ENCODE data around the gene MAPK12. TPM values are rescaled to one million over a fixed set of nuclear protein-coding genes. Genes with fewer than 3 reads are reported as not detected.

Gene MAPK12
- polyA plus RNA-seq, 4 donors: 0.45 to 7.1 (median 3.6) TPM

DNA sequence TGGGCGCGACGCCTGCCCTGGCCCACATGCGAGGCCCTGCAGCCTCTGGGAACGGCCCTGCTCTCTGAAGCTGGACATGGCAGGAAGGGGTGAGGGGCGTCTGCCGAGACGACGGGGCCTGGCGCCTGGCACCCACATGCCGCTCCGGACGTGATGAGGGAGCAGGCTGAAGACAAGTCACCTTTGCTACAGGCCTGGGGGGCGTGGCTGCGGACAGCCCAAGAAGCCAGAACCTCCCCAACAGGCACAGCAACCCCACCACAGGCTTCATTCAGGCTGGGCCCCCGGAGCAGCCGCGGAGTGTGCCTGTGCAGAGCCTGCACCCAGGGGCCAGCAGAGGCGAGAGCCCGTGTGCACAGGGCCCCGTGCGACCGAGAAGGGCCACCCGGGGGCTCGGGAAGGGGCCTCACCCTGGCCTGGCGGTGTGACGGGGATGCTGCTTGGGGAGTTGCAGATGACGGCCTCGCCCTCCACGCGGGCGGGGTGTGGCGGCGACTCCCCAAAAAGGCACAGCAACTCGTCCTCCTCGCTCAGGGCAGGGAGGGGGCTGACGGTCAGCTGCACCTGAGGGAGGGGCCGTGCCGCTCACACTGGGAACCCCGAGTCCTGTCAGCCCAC is 25.3 kb upstream of the MAPK12 start:
- FAIRE-seq (no peak), DNase-seq (no peak)
- H3K4me3 ChIP-seq (ENCODE audit: low read depth in 1 of 3, low read length in 3 of 3): no peak overlapping the region
- 85 to 89% (median 88%) methylated on average over 37 to 40 of the region's 40 CpGs for WGBS, 3 donors
- H3K4me1 ChIP-seq (ENCODE audit: control insufficient read depth in 3 of 3, insufficient read depth in 2 of 3, low read depth in 1 of 3, low read length in 2 of 3): peaks cover 0 to 11% (median 0%) of the 10 kb centered on the region in 3 donors
- H3K27me3 ChIP-seq (ENCODE audit: control insufficient read depth in 3 of 3, insufficient read depth in 3 of 3, low read length in 3 of 3): no peaks in the 10 kb centered on the region
- peaks cover 10 to 94% (median 13%) of the 10 kb centered on the region in 3 donors for H3K36me3 ChIP-seq (ENCODE audit: control insufficient read depth in 3 of 3, insufficient read depth in 2 of 3, low read depth in 1 of 3, low read length in 3 of 3)
- no peak overlapping the region for H3K27ac ChIP-seq (ENCODE audit: low read depth in 1 of 3, low read length in 2 of 3)
- H3K9me3 ChIP-seq (ENCODE audit: control insufficient read depth in 2 of 2, insufficient read depth in 1 of 2, low read depth in 1 of 2, low read length in 1 of 2): no peaks in the 10 kb centered on the region

- Histone ChIP-seq H3K4me1 (ENCODE audit: control insufficient read depth in 3 of 3, insufficient read depth in 2 of 3, low read depth in 1 of 3, low read length in 2 of 3) (peaks cover 0 to 12% (median 0%) of the 10 kb centered on the region in 3 donors), H3K36me3 (ENCODE audit: control insufficient read depth in 3 of 3, insufficient read depth in 2 of 3, low read depth in 1 of 3, low read length in 3 of 3) (peaks cover 10 to 94% (median 13%) of the 10 kb centered on the region in 3 donors), H3K4me3 (ENCODE audit: low read depth in 1 of 3, low read length in 3 of 3) (no peak overlapping the region), H3K9me3 (ENCODE audit: control insufficient read depth in 2 of 2, insufficient read depth in 1 of 2, low read depth in 1 of 2, low read length in 1 of 2) (no peaks in the 10 kb centered on the region), H3K27ac (ENCODE audit: low read depth in 1 of 3, low read length in 2 of 3) (no peak overlapping the region), H3K27me3 (ENCODE audit: control insufficient read depth in 3 of 3, insufficient read depth in 3 of 3, low read length in 3 of 3) (no peaks in the 10 kb centered on the region)
- DNase-seq (no peak), FAIRE-seq (no peak)
- 63 to 80% (median 80%) methylated on average over 19 to 21 of the region's 21 CpGs for WGBS, 3 donors
Observed at GRCh38 chr22:50286275-50286674, 24.8 kb upstream of the MAPK12 start.

- no peak overlapping the region for H3K27ac ChIP-seq (ENCODE audit: low read depth in 1 of 3, low read length in 2 of 3)
- no peaks in the 10 kb centered on the region for H3K27me3 ChIP-seq (ENCODE audit: control insufficient read depth in 3 of 3, insufficient read depth in 3 of 3, low read length in 3 of 3)
- no peak overlapping the region for H3K4me3 ChIP-seq (ENCODE audit: low read depth in 1 of 3, low read length in 3 of 3)
- H3K36me3 ChIP-seq (ENCODE audit: control insufficient read depth in 3 of 3, insufficient read depth in 2 of 3, low read depth in 1 of 3, low read length in 3 of 3): peaks cover 10 to 94% (median 14%) of the 10 kb centered on the region in 3 donors
- no peak for DNase-seq
- H3K9me3 ChIP-seq (ENCODE audit: control insufficient read depth in 2 of 2, insufficient read depth in 1 of 2, low read depth in 1 of 2, low read length in 1 of 2): no peaks in the 10 kb centered on the region
- H3K4me1 ChIP-seq (ENCODE audit: control insufficient read depth in 3 of 3, insufficient read depth in 2 of 3, low read depth in 1 of 3, low read length in 2 of 3): peaks cover 0 to 12% (median 0%) of the 10 kb centered on the region in 3 donors
- FAIRE-seq: no peak
- WGBS, 3 donors: 89 to 93% (median 92%) methylated on average over 27 to 34 of the region's 34 CpGs
Observed at GRCh38 chr22:50285568-50286229, 24.2 kb upstream of the MAPK12 start.

DNA sequence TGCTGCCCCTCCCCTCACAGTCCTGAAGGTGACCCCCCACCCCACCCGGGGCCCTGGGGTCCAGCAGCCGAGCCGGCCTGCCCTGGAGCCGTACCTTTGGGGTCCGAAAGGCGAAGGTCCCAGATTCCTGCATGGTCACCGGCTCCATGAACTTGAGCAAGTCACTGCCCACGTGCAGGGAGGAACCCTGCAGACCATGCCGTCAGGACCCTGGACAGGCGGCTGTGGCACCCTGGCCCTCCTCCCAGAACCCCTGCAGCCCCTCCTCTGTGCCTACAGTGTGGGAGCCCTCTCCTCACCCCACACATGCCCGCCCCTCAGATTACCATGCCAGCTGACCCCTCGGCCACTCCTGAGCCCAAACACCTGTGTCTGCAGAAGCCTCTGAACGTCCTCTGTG is 23.0 kb upstream of the MAPK12 start:
- DNase-seq (no peak), FAIRE-seq (no peak)
- no peaks in the 10 kb centered on the region for H3K27me3 ChIP-seq (ENCODE audit: control insufficient read depth in 3 of 3, insufficient read depth in 3 of 3, low read length in 3 of 3)
- H3K27ac ChIP-seq (ENCODE audit: low read depth in 1 of 3, low read length in 2 of 3): no peak overlapping the region
- H3K4me1 ChIP-seq (ENCODE audit: control insufficient read depth in 3 of 3, insufficient read depth in 2 of 3, low read depth in 1 of 3, low read length in 2 of 3): peaks cover 0 to 12% (median 0%) of the 10 kb centered on the region in 3 donors
- H3K9me3 ChIP-seq (ENCODE audit: control insufficient read depth in 2 of 2, insufficient read depth in 1 of 2, low read depth in 1 of 2, low read length in 1 of 2): no peaks in the 10 kb centered on the region
- WGBS, 3 donors: 80 to 92% (median 90%) methylated on average over 8 to 13 of the region's 13 CpGs
- peaks cover 16 to 94% (median 19%) of the 10 kb centered on the region in 3 donors for H3K36me3 ChIP-seq (ENCODE audit: control insufficient read depth in 3 of 3, insufficient read depth in 2 of 3, low read depth in 1 of 3, low read length in 3 of 3)
- no peak overlapping the region for H3K4me3 ChIP-seq (ENCODE audit: low read depth in 1 of 3, low read length in 3 of 3)

GRCh38 chr22:50283821-50284220 is 22.3 kb upstream of the MAPK12 start:
- DNase-seq: no peak
- no peaks in the 10 kb centered on the region for H3K27me3 ChIP-seq (ENCODE audit: control insufficient read depth in 3 of 3, insufficient read depth in 3 of 3, low read length in 3 of 3)
- no peak overlapping the region for H3K27ac ChIP-seq (ENCODE audit: low read depth in 1 of 3, low read length in 2 of 3)
- H3K4me1 ChIP-seq (ENCODE audit: control insufficient read depth in 3 of 3, insufficient read depth in 2 of 3, low read depth in 1 of 3, low read length in 2 of 3): peaks cover 0 to 12% (median 0%) of the 10 kb centered on the region in 3 donors
- no peak overlapping the region for H3K4me3 ChIP-seq (ENCODE audit: low read depth in 1 of 3, low read length in 3 of 3)
- H3K9me3 ChIP-seq (ENCODE audit: control insufficient read depth in 2 of 2, insufficient read depth in 1 of 2, low read depth in 1 of 2, low read length in 1 of 2): no peaks in the 10 kb centered on the region
- peaks cover 16 to 94% (median 24%) of the 10 kb centered on the region in 3 donors for H3K36me3 ChIP-seq (ENCODE audit: control insufficient read depth in 3 of 3, insufficient read depth in 2 of 3, low read depth in 1 of 3, low read length in 3 of 3)
- WGBS, 3 donors: 93 to 96% (median 94%) methylated on average over 26 to 30 of the region's 30 CpGs
- FAIRE-seq: no peak

DNA sequence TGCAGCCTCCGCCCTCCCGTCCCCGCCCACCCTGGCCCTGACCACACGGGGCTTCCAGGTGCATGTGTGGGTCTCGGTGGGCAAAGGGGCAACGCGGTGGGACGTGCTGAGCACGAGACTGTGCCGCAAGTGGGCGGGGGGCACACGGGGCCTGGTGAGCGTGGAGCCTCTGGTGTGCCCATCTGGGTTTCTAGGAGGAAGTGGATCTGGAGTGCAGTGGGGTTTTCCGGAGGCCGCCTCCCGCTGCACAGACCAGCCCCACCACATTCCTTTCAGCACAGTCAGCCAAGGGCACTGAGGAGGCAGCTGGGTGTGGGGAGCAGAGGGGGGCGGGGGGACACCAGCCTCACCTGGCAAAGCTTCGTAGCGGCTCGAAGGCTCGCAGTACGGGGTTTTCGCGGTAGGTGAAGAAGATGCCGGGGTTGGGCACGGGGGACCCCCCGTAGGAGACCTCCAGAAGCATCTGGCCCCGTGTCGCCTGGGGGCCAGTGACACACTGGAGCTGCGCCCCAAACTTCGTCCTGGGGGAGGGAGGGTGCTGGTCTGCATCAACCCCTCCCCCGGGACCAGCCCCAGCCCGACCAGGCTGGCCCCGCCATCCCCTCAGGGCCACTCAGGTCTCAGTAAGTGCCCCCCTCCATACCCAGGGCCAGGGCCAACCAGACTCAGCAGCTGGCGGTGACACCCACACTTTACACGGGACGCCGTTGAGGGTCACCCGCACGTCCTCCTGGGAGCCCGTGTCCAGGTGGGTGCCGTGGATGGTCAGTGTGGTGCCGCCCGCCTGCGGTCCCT is 21.1 kb upstream of the MAPK12 start:
- Histone ChIP-seq H3K36me3 (ENCODE audit: control insufficient read depth in 3 of 3, insufficient read depth in 2 of 3, low read depth in 1 of 3, low read length in 3 of 3) (peaks cover 21 to 94% (median 27%) of the 10 kb centered on the region in 3 donors), H3K9me3 (ENCODE audit: control insufficient read depth in 2 of 2, insufficient read depth in 1 of 2, low read depth in 1 of 2, low read length in 1 of 2) (no peaks in the 10 kb centered on the region), H3K27ac (ENCODE audit: low read depth in 1 of 3, low read length in 2 of 3) (peak overlapping the region in 2 of 3 donors; percentile 22 to 27), H3K27me3 (ENCODE audit: control insufficient read depth in 3 of 3, insufficient read depth in 3 of 3, low read length in 3 of 3) (no peaks in the 10 kb centered on the region), H3K4me3 (ENCODE audit: low read depth in 1 of 3, low read length in 3 of 3) (no peak overlapping the region), H3K4me1 (ENCODE audit: control insufficient read depth in 3 of 3, insufficient read depth in 2 of 3, low read depth in 1 of 3, low read length in 2 of 3) (peaks cover 0 to 12% (median 0%) of the 10 kb centered on the region in 3 donors)
- no peak for FAIRE-seq
- DNase-seq: peak; percentile 77 to 84
- WGBS, 3 donors: 39 to 76% (median 61%) methylated on average over 37 to 45 of the region's 45 CpGs

GRCh38 chr22:50281957-50282356 is 20.5 kb upstream of the MAPK12 start:
- H3K27me3 ChIP-seq (ENCODE audit: control insufficient read depth in 3 of 3, insufficient read depth in 3 of 3, low read length in 3 of 3): no peaks in the 10 kb centered on the region
- peaks cover 0 to 12% (median 0%) of the 10 kb centered on the region in 3 donors for H3K4me1 ChIP-seq (ENCODE audit: control insufficient read depth in 3 of 3, insufficient read depth in 2 of 3, low read depth in 1 of 3, low read length in 2 of 3)
- no peak for DNase-seq
- no peaks in the 10 kb centered on the region for H3K9me3 ChIP-seq (ENCODE audit: control insufficient read depth in 2 of 2, insufficient read depth in 1 of 2, low read depth in 1 of 2, low read length in 1 of 2)
- H3K27ac ChIP-seq (ENCODE audit: low read depth in 1 of 3, low read length in 2 of 3): peak overlapping the region in 2 of 3 donors; percentile 21 to 22
- peaks cover 23 to 94% (median 27%) of the 10 kb centered on the region in 3 donors for H3K36me3 ChIP-seq (ENCODE audit: control insufficient read depth in 3 of 3, insufficient read depth in 2 of 3, low read depth in 1 of 3, low read length in 3 of 3)
- FAIRE-seq: no peak
- no peak overlapping the region for H3K4me3 ChIP-seq (ENCODE audit: low read depth in 1 of 3, low read length in 3 of 3)
- WGBS, 3 donors: 46 to 76% (median 60%) methylated on average over 25 of the region's 25 CpGs

- DNase-seq: no peak
- H3K4me1 ChIP-seq (ENCODE audit: control insufficient read depth in 3 of 3, insufficient read depth in 2 of 3, low read depth in 1 of 3, low read length in 2 of 3): peaks cover 0 to 12% (median 0%) of the 10 kb centered on the region in 3 donors
- H3K36me3 ChIP-seq (ENCODE audit: control insufficient read depth in 3 of 3, insufficient read depth in 2 of 3, low read depth in 1 of 3, low read length in 3 of 3): peaks cover 22 to 94% (median 31%) of the 10 kb centered on the region in 3 donors
- WGBS, 3 donors: 93 to 94% (median 94%) methylated on average over 36 of the region's 36 CpGs
- no peaks in the 10 kb centered on the region for H3K27me3 ChIP-seq (ENCODE audit: control insufficient read depth in 3 of 3, insufficient read depth in 3 of 3, low read length in 3 of 3)
- no peak overlapping the region for H3K27ac ChIP-seq (ENCODE audit: low read depth in 1 of 3, low read length in 2 of 3)
- no peak for FAIRE-seq
- H3K4me3 ChIP-seq (ENCODE audit: low read depth in 1 of 3, low read length in 3 of 3): no peak overlapping the region
- H3K9me3 ChIP-seq (ENCODE audit: control insufficient read depth in 2 of 2, insufficient read depth in 1 of 2, low read depth in 1 of 2, low read length in 1 of 2): no peaks in the 10 kb centered on the region
Observed at GRCh38 chr22:50281384-50281760, 19.9 kb upstream of the MAPK12 start.
